T-cell (primary cell): Measurements from ENCODE around the gene PRELP. TPM values are rescaled to one million over a fixed set of nuclear protein-coding genes. Genes with fewer than 3 reads are reported as not detected.

Source experiments
- ATAC-seq, 4 experiments: fragments of 200-7000 bp in 3 of 4; fragments of 150-1000 bp in 1 of 4; cut with Tn5 transposase; replicated peaks in 1 of 4; 1 replicate in 3 of 4; 2 replicates in 1 of 4; pipeline ENCODE4 v1.10.0; 2021; ENCODE audit warnings: moderate library complexity in 3 of 4, mild to moderate bottlenecking in 2 of 4, moderate number of reproducible peaks in 1 of 4
- CTCF ChIA-PET, 2 donors: fragments of 300-600 bp; sonication (Branson Sonifier 250); formaldehyde crosslinking; loops; one replicate each; lab custom pipeline; 2022; ENCODE audit warnings: antibody characterized with exemption in 2 of 2; lab: Charles Lee
- POLR2A ChIA-PET, 2 donors: fragments of 300-600 bp; sonication (Branson Sonifier 250); formaldehyde crosslinking; loops; one replicate each; lab custom pipeline; 2022; ENCODE audit warnings: antibody characterized with exemption in 2 of 2; lab: Charles Lee
- DNase-seq, 35 experiments: peaks; one replicate each; pipeline versions ENCODE4 v3.0.0 to v3.0.0-alpha.2; 2013 to 2023
- H3K27ac ChIP-seq: one replicate; pipeline ENCODE4 v1.5.1; 2013; ENCODE audit warnings: low read length
- H3K27me3 ChIP-seq, 2 experiments: replicated peaks in 1 of 2; 1 replicate in 1 of 2; 2 replicates in 1 of 2; pipeline versions ENCODE4 v1.6.1 to v1.7.0; 2013; ENCODE audit warnings: low read length in 1 of 2, mixed read lengths in 1 of 2; ENCODE audit not compliant: control insufficient read depth in 2 of 2, insufficient read depth in 2 of 2; ENCODE audit errors: extremely low read depth in 1 of 2
- H3K36me3 ChIP-seq, 2 donors: 1 replicate in 1 of 2; 2 replicates in 1 of 2; pipeline versions ENCODE4 v1.6.1 to v1.7.0; 2013; ENCODE audit warnings: low read length in 1 of 2; ENCODE audit not compliant: control insufficient read depth in 2 of 2, insufficient read depth in 1 of 2; ENCODE audit errors: extremely low read depth in 1 of 2
- H3K4me1 ChIP-seq, 2 experiments: 1 replicate in 1 of 2; 2 replicates in 1 of 2; pipeline versions ENCODE4 v1.6.1 to v1.7.0; 2013; ENCODE audit warnings: low read length in 2 of 2, mixed read lengths in 1 of 2; ENCODE audit not compliant: insufficient read depth in 2 of 2, control insufficient read depth in 1 of 2; ENCODE audit errors: extremely low read depth in 1 of 2
- H3K4me3 ChIP-seq, 2 donors: 1 replicate in 1 of 2; 2 replicates in 1 of 2; pipeline versions ENCODE4 v1.5.1 to v1.7.0; 2013; ENCODE audit warnings: mild to moderate bottlenecking in 2 of 2, low read length in 1 of 2, moderate library complexity in 1 of 2; ENCODE audit not compliant: control insufficient read depth in 1 of 2; ENCODE audit errors: extremely low read depth in 1 of 2
- H3K9me3 ChIP-seq: 2 replicates; pipeline ENCODE4 v1.7.0; 2013
- H3K27ac Mint-ChIP-seq, 2 donors: one replicate each; pipeline ENCODE4 v1.8.0; 2020 to 2021; ENCODE audit warnings: mild to moderate bottlenecking in 2 of 2, mixed read lengths in 2 of 2
- H3K27me3 Mint-ChIP-seq, 2 donors: one replicate each; pipeline ENCODE4 v1.8.0; 2021 to 2022; ENCODE audit warnings: mixed read lengths in 2 of 2
- H3K36me3 Mint-ChIP-seq: one replicate; pipeline ENCODE4 v1.8.0; 2021; ENCODE audit warnings: mixed read lengths
- H3K4me1 Mint-ChIP-seq, 3 donors: one replicate each; pipeline ENCODE4 v1.8.0; 2020 to 2022; ENCODE audit warnings: mixed read lengths in 3 of 3, mild to moderate bottlenecking in 1 of 3
- H3K4me3 Mint-ChIP-seq, 3 donors: one replicate each; pipeline ENCODE4 v1.8.0; 2020 to 2022; ENCODE audit warnings: mild to moderate bottlenecking in 3 of 3, mixed read lengths in 3 of 3, moderate library complexity in 3 of 3
- H3K9me3 Mint-ChIP-seq, 3 donors: one replicate each; pipeline ENCODE4 v1.8.0; 2020 to 2022; ENCODE audit warnings: mixed read lengths in 3 of 3
- WGBS: methylation state at CpG from one replicate; pipeline ENCODE4 v1.1.5; 2013; ENCODE audit warnings: missing lambda C conversion rate; ENCODE audit not compliant: insufficient coverage; 5-methylcytosine and 5-hydroxymethylcytosine counted together
- total RNA-seq, 35 experiments: library from RNA in 6 of 35; stranded (reverse) in 6 of 35; fragments of 120-200 nt in 1 of 35; gene quantifications; one replicate each; pipeline versions ENCODE4 v1.2.1 to v1.2.4 and lab custom pipeline; 2013 to 2026

Gene PRELP
- total RNA-seq, 5 donors from 2014 or later (not counting 1 experiment from before 2014, with no cell fraction given), result 0.13 to 0.18 (median 0.13) TPM; not detected in 2

- POLR2A ChIA-PET, result no interaction called here
Measured at GRCh38 chr1:203519053-203519840, 43.6 kb downstream of the PRELP start.

GRCh38 chr1:203519896-203520295, 44.3 kb downstream of the PRELP start:
- H3K27ac ChIP-seq, result no peak overlapping the region
- H3K27ac Mint-ChIP-seq, result no peak overlapping the region
- POLR2A ChIA-PET, result no interaction called here

More at GRCh38 chr1:203519053-203519840, 43.6 kb downstream of the PRELP start:
- Mint-ChIP-seq H3K36me3 (no peaks in the 10 kb centered on the region), H3K4me1 (peaks cover 5 to 22% (median 9%) of the 10 kb centered on the region in 3 donors), H3K4me3 (no peak overlapping the region), H3K9me3 (no peaks in the 10 kb centered on the region), H3K27me3 (peaks cover 0 to 7% of the 10 kb centered on the region in 2 donors), H3K27ac (no peak overlapping the region)
- H3K27ac ChIP-seq, result no peak overlapping the region
- no peak overlapping the region for H3K4me3 ChIP-seq
- no peaks in the 10 kb centered on the region for H3K9me3 ChIP-seq
- DNase-seq (no peak), ATAC-seq (no peak)
- 65% methylated on average over 6 of the region's 10 CpGs for WGBS
- peaks cover 0 to 25% of the 10 kb centered on the region in 2 experiments for H3K27me3 ChIP-seq
- peaks cover 4 to 14% of the 10 kb centered on the region in 2 experiments for H3K4me1 ChIP-seq
- H3K36me3 ChIP-seq, result no peaks in the 10 kb centered on the region
- CTCF ChIA-PET, result no interaction called here

GRCh38 chr1:203520315-203520714, 44.7 kb downstream of the PRELP start:
- peaks cover 2 to 4% of the 10 kb centered on the region in 2 experiments for H3K4me1 ChIP-seq
- ATAC-seq, result no peak
- H3K4me3 ChIP-seq, result no peak overlapping the region
- H3K36me3 ChIP-seq, result no peaks in the 10 kb centered on the region
- no peak overlapping the region for H3K4me3 Mint-ChIP-seq
- WGBS, result 37% methylated on average over 3 of the region's 5 CpGs
- no peak for DNase-seq
- ChIA-PET POLR2A (no interaction called here), CTCF (no interaction called here)
- no peak overlapping the region for H3K27ac ChIP-seq
- no peaks in the 10 kb centered on the region for H3K9me3 Mint-ChIP-seq
- no peaks in the 10 kb centered on the region for H3K9me3 ChIP-seq
- peaks cover 0 to 17% of the 10 kb centered on the region in 2 experiments for H3K27me3 ChIP-seq
- peaks cover 0 to 2% of the 10 kb centered on the region in 2 donors for H3K27me3 Mint-ChIP-seq
- H3K27ac Mint-ChIP-seq, result no peak overlapping the region
- no peaks in the 10 kb centered on the region for H3K36me3 Mint-ChIP-seq
- peaks cover 0 to 11% (median 2%) of the 10 kb centered on the region in 3 donors for H3K4me1 Mint-ChIP-seq

More at GRCh38 chr1:203519896-203520295, 44.3 kb downstream of the PRELP start:
- H3K36me3 ChIP-seq, result no peaks in the 10 kb centered on the region
- no peak overlapping the region for H3K4me3 ChIP-seq
- CTCF ChIA-PET, result no interaction called here
- no peaks in the 10 kb centered on the region for H3K9me3 ChIP-seq
- 89% methylated on average over 5 of the region's 6 CpGs for WGBS
- Mint-ChIP-seq H3K4me1 (peaks cover 0 to 16% (median 5%) of the 10 kb centered on the region in 3 donors), H3K9me3 (no peaks in the 10 kb centered on the region), H3K36me3 (no peaks in the 10 kb centered on the region), H3K4me3 (no peak overlapping the region), H3K27me3 (peaks cover 0 to 2% of the 10 kb centered on the region in 2 donors)
- peaks cover 0 to 21% of the 10 kb centered on the region in 2 experiments for H3K27me3 ChIP-seq
- DNase-seq, result no peak
- peaks cover 2 to 8% of the 10 kb centered on the region in 2 experiments for H3K4me1 ChIP-seq
- ATAC-seq, result no peak

GRCh38 chr1:203521074-203521794, 45.6 kb downstream of the PRELP start:
- CTCF ChIA-PET, result no interaction called here

GRCh38 chr1:203521812-203522211, 46.2 kb downstream of the PRELP start:
- no CpG with 5 or more reads among the region's 5 CpGs for WGBS
- Mint-ChIP-seq H3K4me3 (no peak overlapping the region), H3K27ac (no peak overlapping the region), H3K4me1 (peaks cover 0 to 4% (median 0%) of the 10 kb centered on the region in 3 donors), H3K36me3 (no peaks in the 10 kb centered on the region), H3K9me3 (no peaks in the 10 kb centered on the region), H3K27me3 (peaks cover 0 to 2% of the 10 kb centered on the region in 2 donors)
- H3K4me1 ChIP-seq, result no peaks in the 10 kb centered on the region
- H3K27me3 ChIP-seq, result peaks cover 0 to 13% of the 10 kb centered on the region in 2 experiments
- no peaks in the 10 kb centered on the region for H3K36me3 ChIP-seq
- CTCF ChIA-PET, result no interaction called here
- H3K4me3 ChIP-seq, result no peak overlapping the region
- DNase-seq, result no peak
- no peak for ATAC-seq
- POLR2A ChIA-PET, result no interaction called here
- no peak overlapping the region for H3K27ac ChIP-seq
- no peaks in the 10 kb centered on the region for H3K9me3 ChIP-seq

More at GRCh38 chr1:203521074-203521794, 45.6 kb downstream of the PRELP start:
- Mint-ChIP-seq H3K4me1 (peaks cover 0 to 4% (median 0%) of the 10 kb centered on the region in 3 donors), H3K9me3 (no peaks in the 10 kb centered on the region), H3K27ac (no peak overlapping the region), H3K4me3 (no peak overlapping the region), H3K36me3 (no peaks in the 10 kb centered on the region), H3K27me3 (peaks cover 0 to 2% of the 10 kb centered on the region in 2 donors)
- WGBS, result 47% methylated on average over 3 of the region's 10 CpGs
- no peaks in the 10 kb centered on the region for H3K36me3 ChIP-seq
- no peaks in the 10 kb centered on the region for H3K4me1 ChIP-seq
- H3K27me3 ChIP-seq, result peaks cover 0 to 13% of the 10 kb centered on the region in 2 experiments
- H3K4me3 ChIP-seq, result no peak overlapping the region
- no peaks in the 10 kb centered on the region for H3K9me3 ChIP-seq
- H3K27ac ChIP-seq, result no peak overlapping the region
- POLR2A ChIA-PET, result no interaction called here
- ATAC-seq (no peak), DNase-seq (no peak)

GRCh38 chr1:203522237-203522636, 46.6 kb downstream of the PRELP start:
- Histone ChIP-seq H3K27ac (no peak overlapping the region), H3K9me3 (no peaks in the 10 kb centered on the region), H3K4me3 (no peak overlapping the region), H3K27me3 (peaks cover 0 to 13% of the 10 kb centered on the region in 2 experiments), H3K4me1 (no peaks in the 10 kb centered on the region), H3K36me3 (no peaks in the 10 kb centered on the region)
- ChIA-PET CTCF (no interaction called here), POLR2A (no interaction called here)
- Mint-ChIP-seq H3K36me3 (no peaks in the 10 kb centered on the region), H3K27ac (no peak overlapping the region), H3K4me1 (peaks cover 0 to 3% (median 0%) of the 10 kb centered on the region in 3 donors), H3K9me3 (no peaks in the 10 kb centered on the region), H3K4me3 (no peak overlapping the region), H3K27me3 (peaks cover 0 to 2% of the 10 kb centered on the region in 2 donors)
- ATAC-seq (no peak), DNase-seq (no peak)
- WGBS, result 83% methylated on average over 1 of the region's 11 CpGs
